Stimulated activated CD8-positive, alpha-beta memory T cell treated with anti-CD3 and anti-CD28 coated beads, Interleukin-7, amount 100 ng/mL, for 1 hour (primary cell): ENCODE data around the gene THADA.
"Not testable (repeated sequence)": the region's sequence is repeated elsewhere in the genome, so short reads cannot be mapped to it uniquely, and the experiment has no call there.

Experiments
- DNase-seq, 2 donors: peaks; one replicate each; pipeline ENCODE4 v3.0.0-alpha.2; 2020; ENCODE audit warnings: low read depth in 2 of 2

The THADA gene, protein sequence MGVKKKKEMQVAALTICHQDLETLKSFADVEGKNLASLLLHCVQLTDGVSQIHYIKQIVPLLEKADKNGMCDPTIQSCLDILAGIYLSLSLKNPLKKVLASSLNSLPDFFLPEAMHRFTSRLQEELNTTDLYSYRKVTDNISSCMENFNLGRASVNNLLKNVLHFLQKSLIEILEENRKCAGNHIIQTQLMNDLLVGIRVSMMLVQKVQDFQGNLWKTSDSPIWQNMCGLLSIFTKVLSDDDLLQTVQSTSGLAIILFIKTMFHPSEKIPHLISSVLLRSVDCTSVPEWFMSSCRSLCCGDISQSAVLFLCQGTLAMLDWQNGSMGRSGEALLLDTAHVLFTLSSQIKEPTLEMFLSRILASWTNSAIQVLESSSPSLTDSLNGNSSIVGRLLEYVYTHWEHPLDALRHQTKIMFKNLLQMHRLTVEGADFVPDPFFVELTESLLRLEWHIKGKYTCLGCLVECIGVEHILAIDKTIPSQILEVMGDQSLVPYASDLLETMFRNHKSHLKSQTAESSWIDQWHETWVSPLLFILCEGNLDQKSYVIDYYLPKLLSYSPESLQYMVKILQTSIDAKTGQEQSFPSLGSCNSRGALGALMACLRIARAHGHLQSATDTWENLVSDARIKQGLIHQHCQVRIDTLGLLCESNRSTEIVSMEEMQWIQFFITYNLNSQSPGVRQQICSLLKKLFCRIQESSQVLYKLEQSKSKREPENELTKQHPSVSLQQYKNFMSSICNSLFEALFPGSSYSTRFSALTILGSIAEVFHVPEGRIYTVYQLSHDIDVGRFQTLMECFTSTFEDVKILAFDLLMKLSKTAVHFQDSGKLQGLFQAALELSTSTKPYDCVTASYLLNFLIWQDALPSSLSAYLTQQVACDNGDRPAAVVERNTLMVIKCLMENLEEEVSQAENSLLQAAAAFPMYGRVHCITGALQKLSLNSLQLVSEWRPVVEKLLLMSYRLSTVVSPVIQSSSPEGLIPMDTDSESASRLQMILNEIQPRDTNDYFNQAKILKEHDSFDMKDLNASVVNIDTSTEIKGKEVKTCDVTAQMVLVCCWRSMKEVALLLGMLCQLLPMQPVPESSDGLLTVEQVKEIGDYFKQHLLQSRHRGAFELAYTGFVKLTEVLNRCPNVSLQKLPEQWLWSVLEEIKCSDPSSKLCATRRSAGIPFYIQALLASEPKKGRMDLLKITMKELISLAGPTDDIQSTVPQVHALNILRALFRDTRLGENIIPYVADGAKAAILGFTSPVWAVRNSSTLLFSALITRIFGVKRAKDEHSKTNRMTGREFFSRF (N-terminal part only)

DNA sequence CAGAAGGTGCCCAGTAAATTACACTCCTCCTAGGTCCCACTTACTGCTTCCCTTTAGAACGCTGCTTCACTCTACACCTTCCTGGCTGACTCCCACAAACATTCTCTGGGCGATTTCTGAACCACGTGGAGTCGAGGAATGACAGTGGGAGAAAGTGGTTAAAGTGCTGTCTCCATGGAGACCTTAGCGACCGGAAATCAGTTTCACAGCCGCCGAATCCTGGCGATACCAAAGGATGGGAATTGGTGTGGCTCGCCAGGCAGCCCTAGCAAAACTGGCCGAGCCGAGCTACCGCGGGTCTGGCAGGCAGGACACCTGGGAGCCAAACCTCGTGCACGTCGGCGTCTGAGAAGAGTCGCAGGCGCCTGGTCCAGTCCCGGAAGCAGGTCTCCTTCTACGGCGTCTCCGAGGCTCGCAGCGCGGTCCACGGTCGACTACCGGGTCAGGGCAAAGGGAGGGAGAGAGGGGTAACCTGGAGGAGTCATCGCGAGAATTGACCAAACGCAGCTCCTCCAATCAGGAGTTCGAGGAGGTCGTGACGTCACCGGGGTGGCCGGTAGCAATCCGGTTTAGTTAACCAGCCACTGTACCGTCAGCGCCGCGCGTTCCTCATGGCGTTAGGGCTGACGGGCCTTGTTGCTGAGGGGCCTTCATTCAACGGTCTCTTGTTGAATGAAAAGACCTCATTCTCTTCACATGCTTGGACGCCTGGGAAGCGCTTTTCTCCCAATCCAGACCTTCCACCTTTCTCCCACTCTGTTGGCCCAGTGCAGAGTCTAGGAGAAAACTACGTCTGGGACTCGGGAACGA lies at the start of gene THADA:
TSS of gene THADA (minus strand) at position 436 of the 810 bp plus-strand sequence. CDS start 3,646 bp downstream, outside the sequence.
- DNase-seq: peak; percentile 93

DNA sequence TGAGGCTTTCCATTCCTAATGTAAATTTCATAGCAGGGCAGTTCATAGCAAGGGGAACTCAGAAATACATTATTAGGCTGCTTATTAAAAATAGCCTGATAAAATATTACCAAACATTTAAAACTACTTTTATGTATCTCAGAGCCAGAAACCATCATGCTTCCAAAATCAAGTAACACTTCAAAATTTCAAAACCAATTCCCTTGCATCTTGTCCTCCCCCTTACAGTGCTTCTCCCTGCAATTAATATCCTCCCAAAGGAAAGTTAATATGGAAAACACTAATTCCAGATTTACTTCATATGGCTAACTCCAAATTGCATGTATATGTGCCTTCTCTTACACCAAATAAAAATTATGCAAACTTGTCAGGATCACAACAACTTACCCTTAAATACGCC lies 47.8 kb upstream of the THADA start:
- DNase-seq: no peak

DNA sequence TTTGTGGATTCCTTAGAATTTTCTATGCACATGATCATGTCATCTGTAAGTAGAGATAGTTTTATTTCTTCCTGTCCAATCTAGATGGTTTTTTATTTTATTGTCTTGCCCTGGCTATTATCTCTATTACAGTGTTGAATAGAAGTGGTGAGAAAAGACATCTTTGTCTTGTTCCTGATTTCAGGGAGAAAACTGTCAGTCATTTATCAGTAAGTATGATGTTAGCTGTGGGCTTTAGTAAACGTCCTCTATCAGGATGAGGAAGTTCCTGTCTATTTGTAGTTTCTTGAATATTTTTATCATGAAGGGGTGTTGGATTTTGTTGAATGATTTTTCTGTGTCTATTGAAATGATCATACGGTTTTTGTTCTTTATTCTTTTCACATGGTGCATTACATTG lies 46.5 kb upstream of the THADA start:
- DNase-seq: no peak

DNA sequence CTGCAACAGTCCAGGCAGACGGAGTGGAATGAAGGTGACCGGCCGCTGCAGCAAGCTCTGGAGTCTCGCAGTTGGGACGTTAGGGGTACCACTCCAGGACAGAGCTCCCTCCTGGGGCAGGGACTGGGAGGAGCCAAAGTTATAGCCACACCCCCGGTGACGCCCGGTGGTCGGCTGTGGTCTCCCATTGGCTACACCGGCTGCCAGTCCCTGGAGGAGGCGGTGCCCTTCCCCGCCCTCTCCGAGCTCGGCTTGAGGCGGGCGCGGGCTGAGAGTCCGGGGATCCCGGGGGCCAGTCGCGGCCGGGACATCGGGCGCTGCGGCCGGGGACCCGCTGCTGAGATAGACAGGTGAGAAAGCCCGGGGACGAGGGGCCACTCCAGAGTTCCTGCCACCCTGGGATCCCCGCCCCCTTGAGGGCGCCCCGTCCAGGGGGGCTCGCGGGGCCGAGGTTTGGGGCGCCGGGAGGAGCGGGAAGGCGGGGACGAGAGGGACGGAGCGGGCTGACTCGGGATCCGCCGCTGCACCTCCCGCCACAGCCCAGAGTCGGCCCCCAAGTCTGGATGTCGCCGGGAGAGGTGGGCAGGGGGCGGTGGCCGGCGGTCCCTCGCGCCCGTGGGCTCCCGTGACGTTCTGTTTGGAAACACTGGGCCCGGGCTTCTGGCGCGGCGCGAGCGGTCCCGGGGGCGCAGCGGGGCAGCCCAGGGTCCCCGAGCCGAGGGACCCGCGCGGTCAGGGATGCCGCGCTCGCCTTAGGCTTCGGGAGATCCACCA lies 41.4 kb upstream of the THADA start, which contains the start of gene PLEKHH2:
TSS of gene PLEKHH2 (plus strand) at position 231 of the 774 bp plus-strand sequence. CDS start 7,414 bp downstream, outside the sequence.
- DNase-seq: peak; percentile 73 to 78

DNA sequence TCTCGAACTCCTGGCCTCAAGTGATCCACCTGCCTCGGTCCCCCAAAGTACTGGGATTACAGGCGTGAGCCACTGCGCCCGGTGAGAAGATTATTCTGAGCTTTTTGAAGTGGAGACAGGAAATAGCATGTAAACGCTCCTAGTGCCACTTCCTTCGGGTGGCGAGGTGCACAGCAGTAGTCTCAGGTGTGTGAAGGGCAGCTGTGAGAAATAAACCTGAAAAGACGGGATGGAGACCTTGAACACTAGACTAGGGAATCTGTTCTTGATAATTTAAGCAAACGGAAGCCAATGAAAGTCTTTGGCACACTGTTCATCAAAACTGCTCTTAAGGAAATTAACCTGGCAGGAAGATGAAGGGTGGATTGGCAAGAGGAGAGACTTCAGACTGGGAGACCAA lies 40.8 kb upstream of the THADA start:
- no peak for DNase-seq

DNA sequence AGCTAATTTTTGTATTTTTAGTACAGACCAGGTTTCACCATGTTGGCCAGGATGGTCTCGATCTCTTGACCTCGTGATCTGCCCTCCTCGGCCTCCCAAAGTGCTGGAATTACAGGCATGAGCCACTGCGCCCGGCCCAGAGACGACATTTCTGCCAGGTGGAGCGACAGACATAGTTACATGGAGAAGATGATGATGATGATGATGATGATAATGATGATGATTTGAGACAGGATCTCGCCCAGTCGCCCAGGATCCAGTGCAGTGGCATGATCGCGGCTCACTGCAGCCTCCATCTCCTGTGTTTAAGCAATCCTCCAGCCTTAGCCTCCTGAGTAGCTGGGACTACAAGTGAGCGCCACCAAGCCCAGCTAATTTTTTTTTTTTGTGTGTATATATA lies 40.3 kb upstream of the THADA start:
- DNase-seq: not testable (repeated sequence)

DNA sequence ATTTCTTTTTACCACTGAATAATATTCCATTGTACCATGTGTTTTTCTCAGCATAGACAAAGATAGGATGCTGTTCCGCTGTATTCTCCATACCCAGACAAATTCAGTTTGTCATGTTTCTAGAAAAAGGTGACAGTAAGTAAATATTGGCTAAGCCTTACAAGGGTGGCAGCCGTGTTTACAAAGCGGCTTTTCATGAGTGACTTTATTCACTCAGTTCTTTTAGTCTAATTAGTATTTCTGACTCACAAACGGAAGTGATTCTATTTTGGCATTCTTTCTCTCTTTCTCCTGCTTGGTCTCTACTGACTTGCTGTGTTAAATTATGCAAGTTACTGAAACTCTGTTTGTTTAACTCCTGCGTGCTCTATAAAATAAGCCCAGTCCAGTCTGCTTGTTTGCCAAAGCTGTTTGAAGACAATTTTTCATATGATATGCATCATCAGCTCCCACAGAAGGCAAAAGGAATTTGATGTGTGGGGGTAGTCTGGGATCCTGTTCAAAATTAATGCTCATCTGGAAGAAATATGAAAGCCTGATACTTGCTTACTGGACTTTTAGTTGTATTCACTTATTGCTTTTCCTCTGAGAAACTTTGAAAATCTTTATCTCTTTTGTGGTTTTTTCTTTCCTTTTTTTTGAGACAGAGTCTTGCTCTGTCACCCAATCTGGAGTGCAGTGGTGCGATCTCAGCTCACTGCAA lies 38.9 kb upstream of the THADA start:
- no peak for DNase-seq

DNA sequence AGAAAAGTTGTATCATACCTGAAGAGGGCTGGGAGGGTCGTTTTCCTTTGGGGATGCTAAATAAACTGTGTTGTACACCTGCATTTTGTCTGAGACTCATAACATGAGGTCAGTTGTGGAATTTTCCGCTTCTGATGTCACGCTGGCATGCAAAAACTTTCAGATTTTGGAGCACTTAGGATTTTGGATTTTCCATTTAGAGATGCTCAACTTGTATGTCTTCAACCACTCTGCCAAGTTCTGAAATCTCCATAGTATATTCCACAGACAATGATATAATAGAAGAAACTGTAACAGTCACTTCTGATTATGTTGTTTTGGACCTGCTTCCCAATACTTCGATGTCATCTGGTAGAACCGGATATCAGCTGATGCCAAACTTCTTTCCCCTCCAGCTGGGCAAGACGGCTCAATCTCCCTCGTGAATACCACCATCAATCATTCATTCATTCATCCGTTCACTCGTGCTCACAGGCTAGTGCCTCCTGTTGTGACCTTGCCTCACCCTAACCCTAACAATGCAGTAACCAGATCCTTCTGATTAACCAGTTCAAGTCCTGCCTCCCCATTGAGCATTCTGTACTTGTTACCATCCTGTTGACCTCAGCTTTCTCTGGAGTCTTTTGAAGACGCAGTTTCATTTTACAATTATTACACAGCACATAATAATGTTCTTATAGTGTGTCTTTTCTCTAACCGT lies 35.9 kb upstream of the THADA start:
- DNase-seq: no peak

DNA sequence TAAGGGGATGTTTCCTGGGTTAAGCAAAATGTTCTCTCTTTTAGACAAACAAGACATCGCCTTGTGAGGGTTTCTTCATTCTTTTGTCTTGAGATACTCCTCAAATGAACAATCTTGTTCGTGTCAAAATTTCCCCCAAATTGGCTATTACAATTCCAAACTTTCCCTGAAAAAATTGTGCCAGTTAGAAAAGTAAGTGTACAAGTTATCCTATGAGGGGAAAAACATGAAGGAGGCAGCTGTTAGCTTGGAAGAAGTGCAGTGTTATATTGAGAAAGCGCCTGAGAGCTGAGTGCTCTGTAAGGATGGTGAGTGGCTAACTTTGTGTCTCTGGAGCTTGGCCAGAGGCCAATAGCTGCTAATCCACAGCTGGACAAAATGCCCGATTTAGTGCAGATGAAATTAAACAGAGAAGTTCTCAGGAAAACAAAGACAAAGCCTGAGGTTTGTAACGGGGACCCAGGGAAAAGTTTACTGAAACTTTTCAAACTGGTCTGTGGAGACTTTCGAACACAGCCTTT lies 27.2 kb upstream of the THADA start:
- DNase-seq: no peak

DNA sequence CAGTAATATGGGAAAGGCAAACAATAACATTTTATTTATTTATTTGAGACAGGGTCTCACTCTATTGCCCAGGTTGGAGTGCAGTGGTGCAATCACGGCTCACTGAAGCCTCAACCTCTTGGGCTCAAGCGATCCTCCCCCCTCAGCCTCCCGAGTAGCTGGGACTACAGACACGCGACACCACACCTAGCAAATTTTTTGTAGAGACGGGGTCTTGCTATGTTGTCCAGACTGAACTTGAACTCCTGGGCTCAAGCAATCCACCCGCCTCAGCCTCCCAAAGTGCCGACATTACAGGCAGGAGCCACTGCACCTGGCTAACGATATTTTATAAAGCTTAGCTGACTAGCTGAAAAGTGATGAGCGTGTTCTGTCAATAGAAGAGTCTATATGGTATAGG lies 23.7 kb upstream of the THADA start:
- no peak for DNase-seq

DNA sequence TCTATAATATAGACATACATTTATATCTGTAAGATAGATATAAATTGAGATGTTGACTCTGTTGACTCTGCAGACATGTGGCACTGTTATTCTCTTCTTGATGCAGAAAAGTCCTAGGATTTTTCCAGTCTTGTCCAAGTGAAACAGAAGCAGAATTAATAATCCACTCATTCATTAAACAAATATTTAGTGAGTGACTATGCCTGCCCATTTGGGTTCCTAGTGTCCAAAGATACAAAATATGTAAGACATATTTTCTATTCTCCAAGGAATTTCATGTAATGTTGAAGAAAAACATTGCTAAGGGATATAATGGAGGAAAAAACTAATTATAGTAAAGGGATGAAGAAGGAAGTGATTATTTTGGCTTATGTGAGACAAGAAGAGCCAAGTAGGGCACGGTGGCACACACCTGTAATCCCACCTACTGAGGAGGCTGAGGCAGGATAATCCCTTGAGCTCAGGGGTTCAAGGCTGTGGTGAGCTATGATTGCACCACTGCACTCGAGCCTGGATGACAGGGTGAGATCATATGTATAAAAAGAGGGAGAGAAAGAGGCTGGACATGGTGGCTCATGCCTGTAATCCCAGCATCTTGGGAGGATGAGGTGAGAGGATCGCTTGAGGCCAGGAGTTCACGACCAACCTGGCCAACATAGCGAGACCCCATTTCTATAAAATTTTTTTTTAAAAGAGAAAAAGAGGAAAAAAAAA lies 21.3 kb upstream of the THADA start:
- no peak for DNase-seq

DNA sequence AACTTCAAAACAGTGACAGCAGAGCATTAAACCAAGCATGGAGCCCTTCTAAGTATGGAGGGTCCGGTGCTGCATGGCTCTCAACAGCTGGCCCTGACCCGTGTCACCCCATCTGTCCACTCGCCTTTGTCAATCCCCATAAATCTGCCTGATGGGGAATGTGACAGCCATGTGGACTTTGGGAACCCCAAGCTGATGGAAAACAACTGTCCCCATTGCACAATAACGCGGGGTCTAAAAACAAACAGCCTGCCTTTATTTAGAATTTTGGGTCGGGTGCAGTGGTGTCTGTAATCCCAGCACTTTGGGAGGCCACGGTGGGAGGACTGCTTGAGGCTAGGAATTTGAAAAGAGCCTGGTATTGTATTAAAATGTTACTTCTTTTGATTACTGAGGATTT lies 17.1 kb upstream of the THADA start:
- DNase-seq: no peak

DNA sequence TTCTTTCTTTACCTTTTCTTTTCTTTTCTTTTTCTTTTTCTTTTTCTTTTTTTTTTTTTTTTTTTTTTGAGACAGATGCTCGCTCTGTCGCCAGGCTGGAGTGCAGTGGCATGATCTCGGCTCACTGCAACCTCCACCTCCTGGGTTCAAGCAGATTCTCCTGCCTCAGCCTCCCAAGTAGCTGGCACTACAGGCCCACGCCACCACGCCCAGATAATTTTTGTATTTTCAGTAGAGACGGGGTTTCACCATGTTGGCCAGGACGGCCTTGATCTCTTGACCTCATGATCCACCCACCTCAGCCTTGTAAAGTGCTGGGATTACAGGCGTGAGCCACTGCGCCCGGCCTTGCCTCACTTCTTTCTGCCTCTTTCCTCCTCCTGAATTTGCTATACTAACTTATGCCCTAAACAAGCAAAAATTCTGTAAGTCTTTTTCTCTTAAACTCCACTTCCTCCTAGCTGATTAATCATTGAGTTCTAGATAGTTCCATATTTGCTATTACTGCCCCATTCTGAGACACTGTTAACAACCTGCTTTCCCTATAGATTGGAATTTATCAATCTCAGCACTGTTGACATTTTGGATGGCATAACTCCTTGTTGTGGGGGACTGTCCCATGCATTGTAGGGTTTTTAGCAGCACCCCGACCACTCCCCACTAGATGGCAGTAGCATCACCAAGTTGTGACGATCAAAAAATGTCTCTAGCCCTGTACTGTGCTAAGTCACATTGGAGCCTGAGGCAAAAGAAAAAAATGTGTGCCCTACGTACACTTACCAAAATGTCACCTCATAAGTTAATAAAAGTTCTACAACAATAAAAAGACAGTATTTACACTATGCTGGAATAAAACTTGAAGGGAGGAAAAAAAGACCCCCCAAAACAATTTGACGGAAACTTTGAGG lies 16.4 kb upstream of the THADA start:
- DNase-seq: peak; percentile 37 to 45

DNA sequence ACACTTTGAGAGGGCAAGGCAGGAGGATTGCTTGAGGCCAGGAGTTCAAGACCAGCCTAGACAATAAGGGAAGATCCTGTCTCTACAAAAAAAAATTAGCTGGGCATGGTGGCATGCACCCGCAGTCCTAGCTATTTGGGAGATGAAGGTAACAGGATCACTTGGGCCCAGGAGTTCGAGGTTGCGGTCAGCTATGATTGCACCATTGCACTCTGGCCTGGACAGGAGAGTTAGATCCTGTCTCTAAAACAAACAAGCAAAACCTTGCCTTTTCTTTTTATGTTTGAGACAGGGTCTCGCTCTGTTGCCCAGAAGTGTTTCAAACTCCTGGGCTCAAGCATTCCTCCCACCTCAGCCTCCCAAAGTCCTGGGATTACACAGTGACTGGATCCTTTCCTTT lies 14.5 kb upstream of the THADA start:
- DNase-seq: no peak

DNA sequence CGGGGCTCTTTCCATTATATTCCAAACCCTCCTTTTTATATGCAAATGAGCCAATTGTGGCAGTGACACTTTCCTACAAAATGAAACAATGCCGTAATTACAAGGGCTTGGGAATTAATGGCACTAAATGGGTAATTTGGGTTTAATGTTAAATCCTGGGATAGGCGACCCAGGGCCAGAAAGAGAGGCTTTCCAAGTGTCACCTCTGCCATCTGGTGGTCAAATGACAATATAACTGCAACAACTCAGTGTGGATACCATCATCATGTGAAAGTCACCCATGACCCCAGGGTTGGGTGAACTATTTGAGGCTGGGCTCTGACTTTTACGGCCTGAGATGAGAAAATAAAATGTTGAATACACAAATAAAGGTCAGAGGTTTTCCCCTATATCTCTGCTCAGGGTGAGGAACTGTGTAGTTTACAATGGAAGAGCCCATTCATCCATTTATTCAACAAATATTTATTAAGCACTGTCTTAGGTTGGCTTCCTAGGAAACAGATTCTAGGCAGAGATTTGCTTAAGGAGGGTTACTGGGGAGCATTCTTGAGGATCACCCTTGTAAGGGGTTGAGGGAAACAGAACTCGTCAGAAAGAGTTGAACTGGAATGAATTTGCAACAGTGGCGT lies 13.6 kb upstream of the THADA start:
- no peak for DNase-seq

DNA sequence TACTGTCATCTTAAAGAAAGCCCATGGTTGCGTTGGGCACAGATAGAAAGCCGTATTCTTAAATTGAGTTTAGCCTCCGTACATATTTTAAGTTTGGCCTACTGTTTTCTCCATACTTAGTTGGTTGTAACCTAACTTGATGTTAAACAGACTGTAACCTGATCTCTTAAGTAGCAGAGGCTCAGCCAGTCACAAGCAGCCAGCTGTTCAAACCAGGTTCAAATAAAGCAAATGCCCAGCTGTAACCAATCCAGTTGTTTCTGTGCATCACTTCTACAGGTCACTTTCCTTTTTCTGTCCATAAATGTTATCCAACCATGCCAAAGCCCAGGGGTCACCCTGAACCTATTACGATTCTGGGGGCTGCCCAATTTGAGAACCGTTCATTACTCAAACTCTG lies 10.0 kb upstream of the THADA start:
- no peak for DNase-seq
